H1 (cell line): ENCODE results near the gene ERVFRD-1. TPM values are rescaled to one million over a fixed set of nuclear protein-coding genes. Genes with fewer than 3 reads are reported as not detected.

Experiments used
- CTCF ChIA-PET: fragments of 300-600 bp; sonication (Branson Sonifier 250); formaldehyde crosslinking; loops from one replicate; lab custom pipeline; 2021; ENCODE audit not compliant: partially characterized antibody; lab: Charles Lee
- POLR2A ChIA-PET: fragments of 300-600 bp; sonication (Branson Sonifier 250); formaldehyde crosslinking; loops from one replicate; lab custom pipeline; 2021; ENCODE audit warnings: inconsistent platforms; ENCODE audit not compliant: partially characterized antibody; lab: Charles Lee
- DNase-seq, 2 experiments: peaks; one replicate each; pipeline versions ENCODE4 v3.0.0 to v3.0.0-alpha.2; 2010 to 2022; ENCODE audit warnings: low spot score in 2 of 2, low read depth in 1 of 2, mixed read lengths in 1 of 2
- FAIRE-seq: peaks from 2 replicates; lab custom pipeline; 2011; peaks lifted over from hg19 to GRCh38; lab: Jason Lieb, UNC
- H2AFZ ChIP-seq: 2 replicates; pipeline ENCODE4 v1.8.1; 2012; ENCODE audit warnings: low read length, inconsistent platforms
- H2AK5ac ChIP-seq: 2 replicates; pipeline ENCODE4 v1.6.1; 2013; ENCODE audit warnings: low read depth, low read length
- H2BK120ac ChIP-seq: replicated peaks from 2 replicates; pipeline ENCODE3; 2013; ENCODE audit warnings: low read depth, low read length, inconsistent platforms
- H2BK12ac ChIP-seq: 2 replicates; pipeline ENCODE4 v1.6.1; 2013; ENCODE audit warnings: low read depth, low read length
- H2BK15ac ChIP-seq: 2 replicates; pipeline ENCODE4 v1.6.1; 2013; ENCODE audit warnings: low read length
- H2BK20ac ChIP-seq: 2 replicates; pipeline ENCODE4 v1.6.1; 2013; ENCODE audit warnings: low read length
- H2BK5ac ChIP-seq: 2 replicates; pipeline ENCODE4 v1.6.1; 2013; ENCODE audit warnings: low read depth, low read length
- H3K14ac ChIP-seq: 2 replicates; pipeline ENCODE4 v1.6.1; 2013; ENCODE audit warnings: inconsistent platforms; ENCODE audit not compliant: insufficient read length
- H3K18ac ChIP-seq: 2 replicates; pipeline ENCODE4 v1.6.1; 2013; ENCODE audit warnings: low read length; ENCODE audit errors: extremely low read depth
- H3K23ac ChIP-seq: 2 replicates; pipeline ENCODE4 v1.6.1; 2013; ENCODE audit warnings: inconsistent platforms; ENCODE audit not compliant: insufficient read length
- H3K23me2 ChIP-seq: 2 replicates; pipeline ENCODE4 v1.6.1; 2013; ENCODE audit warnings: low read depth, low read length
- H3K27ac ChIP-seq: 2 replicates; pipeline ENCODE4 v1.6.1; 2011; ENCODE audit warnings: low read depth, low read length, inconsistent platforms
- H3K27me3 ChIP-seq, 4 experiments: replicated peaks in 1 of 4; 1 replicate in 1 of 4; 2 replicates in 3 of 4; pipeline versions ENCODE4 v1.6.1 to v1.8.1; 2011 to 2013; ENCODE audit warnings: low read length in 3 of 4, mild to moderate bottlenecking in 3 of 4, inconsistent platforms in 2 of 4, mixed read lengths in 2 of 4, moderate library complexity in 1 of 4; ENCODE audit not compliant: control insufficient read depth in 3 of 4, insufficient read depth in 3 of 4; ENCODE audit errors: extremely low read depth in 1 of 4
- H3K36me3 ChIP-seq, 4 experiments: 2 replicates each; pipeline versions ENCODE4 v1.6.1 to v1.8.1; 2011 to 2013; ENCODE audit warnings: mild to moderate bottlenecking in 4 of 4, low read length in 3 of 4, moderate library complexity in 2 of 4, control low read depth in 1 of 4, inconsistent platforms in 1 of 4; ENCODE audit not compliant: insufficient read depth in 4 of 4, control insufficient read depth in 2 of 4
- H3K4ac ChIP-seq: replicated peaks from 2 replicates; pipeline ENCODE3; 2013; ENCODE audit warnings: low read length, low read depth, mixed read lengths, inconsistent platforms; ENCODE audit not compliant: insufficient read length
- H3K4me1 ChIP-seq, 4 experiments: replicated peaks in 1 of 4; 1 replicate in 1 of 4; 2 replicates in 3 of 4; pipeline versions ENCODE4 v1.6.1 to v1.8.1; 2011 to 2013; ENCODE audit warnings: low read length in 3 of 4, inconsistent platforms in 2 of 4, mixed read lengths in 1 of 4; ENCODE audit not compliant: insufficient read depth in 4 of 4, control insufficient read depth in 3 of 4
- H3K4me2 ChIP-seq, 2 experiments: 2 replicates each; pipeline versions ENCODE4 v1.6.1 to v1.8.1; 2011 to 2013; ENCODE audit warnings: low read depth in 2 of 2, low read length in 2 of 2, control low read depth in 1 of 2, inconsistent platforms in 1 of 2, mild to moderate bottlenecking in 1 of 2; ENCODE audit not compliant: insufficient read depth in 1 of 2
- H3K4me3 ChIP-seq, 4 experiments: fragments of 200-600, 300-600 bp in 1 of 4; sonication (generic), shearing (Covaris generic), sonication (Bioruptor Twin) in 1 of 4; 2 replicates each; pipeline versions ENCODE4 v1.5.1 to v1.8.1; 2011 to 2016; ENCODE audit warnings: low read length in 4 of 4, low read depth in 3 of 4, control low read depth in 2 of 4, inconsistent platforms in 2 of 4, mild to moderate bottlenecking in 2 of 4, mixed read lengths in 1 of 4, moderate library complexity in 1 of 4; ENCODE audit not compliant: insufficient read depth in 2 of 4; ENCODE audit errors: extremely low read depth in 1 of 4
- H3K56ac ChIP-seq: replicated peaks from 2 replicates; pipeline ENCODE3; 2013; ENCODE audit warnings: low read depth, mild to moderate bottlenecking, mixed read lengths, low read length, inconsistent platforms; ENCODE audit not compliant: insufficient read length
- H3K79me1 ChIP-seq: 2 replicates; pipeline ENCODE4 v1.6.1; 2013; ENCODE audit warnings: low read depth, low read length, control low read depth
- H3K79me2 ChIP-seq, 2 experiments: 2 replicates each; pipeline versions ENCODE4 v1.6.1 to v1.8.1; 2012 to 2013; ENCODE audit warnings: low read length in 2 of 2, mild to moderate bottlenecking in 2 of 2, inconsistent platforms in 1 of 2; ENCODE audit not compliant: insufficient read depth in 2 of 2, control insufficient read depth in 1 of 2
- H3K9ac ChIP-seq, 4 experiments: replicated peaks in 1 of 4; 1 replicate in 1 of 4; 2 replicates in 3 of 4; pipeline versions ENCODE4 v1.6.1 to v1.8.1; 2011 to 2013; ENCODE audit warnings: low read depth in 3 of 4, low read length in 3 of 4, control low read depth in 2 of 4, mild to moderate bottlenecking in 2 of 4, moderate library complexity in 2 of 4, inconsistent platforms in 1 of 4; ENCODE audit errors: extremely low read depth in 1 of 4
- H3K9me3 ChIP-seq, 2 experiments: 2 replicates each; pipeline versions ENCODE4 v1.6.1 to v1.8.1; 2012 to 2013; ENCODE audit warnings: mild to moderate bottlenecking in 2 of 2, moderate library complexity in 2 of 2, control low read depth in 1 of 2, inconsistent platforms in 1 of 2, low read depth in 1 of 2, low read length in 1 of 2, mixed read lengths in 1 of 2; ENCODE audit not compliant: insufficient read depth in 2 of 2
- H4K20me1 ChIP-seq, 2 experiments: replicated peaks in 1 of 2; 2 replicates each; pipeline versions ENCODE3 to v1.8.1; 2011 to 2013; ENCODE audit warnings: inconsistent platforms in 2 of 2, low read length in 2 of 2, mild to moderate bottlenecking in 1 of 2; ENCODE audit not compliant: insufficient read depth in 2 of 2, control insufficient read depth in 1 of 2
- H4K5ac ChIP-seq: 2 replicates; pipeline ENCODE4 v1.6.1; 2013; ENCODE audit warnings: low read length, low read depth, mixed read lengths, inconsistent platforms; ENCODE audit not compliant: insufficient read length
- H4K8ac ChIP-seq: 2 replicates; pipeline ENCODE4 v1.8.0; 2013; ENCODE audit warnings: mild to moderate bottlenecking, moderate library complexity, low read length, inconsistent platforms; ENCODE audit not compliant: insufficient read depth; ENCODE audit errors: extremely low read depth
- H4K91ac ChIP-seq: replicated peaks from 2 replicates; pipeline ENCODE3; 2013; ENCODE audit warnings: low read length, mixed read lengths, inconsistent platforms; ENCODE audit not compliant: insufficient read length
- ASH2L ChIP-seq: fragments of 200-600, 300-600 bp; sonication (generic); IDR thresholded peaks from one replicate; pipeline ENCODE4 v1.7.1; 2017; ENCODE audit warnings: low read length
- BRCA1 ChIP-seq: IDR thresholded peaks from 2 replicates; pipeline ENCODE4 v1.6.1; 2012; ENCODE audit warnings: low read depth, low read length, improper control_type of control experiment
- CTBP2 ChIP-seq: IDR thresholded peaks from 2 replicates; pipeline ENCODE4 v1.7.0; 2011; ENCODE audit warnings: borderline replicate concordance, mild to moderate bottlenecking, moderate library complexity, mixed read lengths, low read length; ENCODE audit not compliant: insufficient read depth, insufficient read length
- KDM4A ChIP-seq: IDR thresholded peaks from one replicate; pipeline ENCODE4 v1.7.1; 2012; ENCODE audit warnings: low read depth, mild to moderate bottlenecking, moderate library complexity, low read length, inconsistent platforms; ENCODE audit not compliant: severe bottlenecking
- PHF8 ChIP-seq: fragments of 200-600 bp; sonication (generic); conservative IDR thresholded peaks from 2 replicates; pipeline ENCODE4 v1.7.1; 2012; ENCODE audit warnings: low read depth, mild to moderate bottlenecking, inconsistent platforms, low read length, moderate library complexity
- POLR2A ChIP-seq, 2 experiments: IDR thresholded peaks; 1 replicate in 1 of 2; 2 replicates in 1 of 2; pipeline ENCODE4 v1.6.1; 2011; ENCODE audit warnings: low read depth in 2 of 2, low read length in 2 of 2, mild to moderate bottlenecking in 2 of 2; ENCODE audit errors: control extremely low read depth in 1 of 2
- RBBP5 ChIP-seq: IDR thresholded peaks from 2 replicates; pipeline ENCODE4 v1.7.1; 2012; ENCODE audit warnings: low read depth, mild to moderate bottlenecking, inconsistent platforms, low read length, moderate library complexity, borderline replicate concordance
- RFX5 ChIP-seq: IDR thresholded peaks from 2 replicates; pipeline ENCODE4 v1.6.1; 2011; ENCODE audit warnings: low read depth, low read length, improper control_type of control experiment, borderline replicate concordance
- SP4 ChIP-seq: IDR thresholded peaks from 2 replicates; pipeline ENCODE4 v1.6.1; 2012; ENCODE audit warnings: low read length, inconsistent platforms
- TAF1 ChIP-seq: IDR thresholded peaks from 2 replicates; pipeline ENCODE4 v1.6.1; 2011; ENCODE audit warnings: mild to moderate bottlenecking, low read depth, low read length
- TAF7 ChIP-seq: optimal IDR thresholded peaks from 2 replicates; pipeline ENCODE3; 2011; ENCODE audit warnings: low read depth, mild to moderate bottlenecking, inconsistent platforms, low read length, moderate library complexity, borderline replicate concordance
- WGBS, 2 experiments: shearing (Covaris generic) in 1 of 2; methylation state at CpG; one replicate each; pipeline versions ENCODE4 v1.1.6 to v1.1.7; 2013 to 2015; ENCODE audit warnings: low lambda C conversion rate in 2 of 2, mixed read lengths in 2 of 2, inconsistent platforms in 1 of 2, low coverage in 1 of 2, missing lambda C conversion rate in 1 of 2; ENCODE audit not compliant: insufficient replicate concordance in 2 of 2, insufficient coverage in 1 of 2, insufficient read length in 1 of 2; ENCODE audit errors: extremely low coverage in 1 of 2, missing lambda C conversion rate in 1 of 2; 5-methylcytosine and 5-hydroxymethylcytosine counted together
- polyA plus RNA-seq, 7 experiments: library from polyadenylated mRNA; depleted of rRNA in 3 of 7; stranded (reverse) in 5 of 7; unstranded in 2 of 7; fragments of >200 nt in 5 of 7; fragments of 200-250 nt in 2 of 7; gene quantifications; 1 replicate in 5 of 7; 2 replicates in 1 of 7; 4 replicates in 1 of 7; pipeline versions ENCODE4 v1.2.1 to v1.2.3, GENCODE V29; 2011 to 2013; ENCODE audit warnings: missing spikeins in 2 of 7, mixed read lengths in 2 of 7
- total RNA-seq: library from RNA; stranded (reverse); fragmentation: NEBNext Ultra II Directional; extraction: Animal tissue kit (Norgen Biotek cat#: 25700); gene quantifications from 2 replicates; pipeline ENCODE4 v1.2.1, GENCODE V29; 2021

Gene ERVFRD-1
- total and polyA plus RNA-seq, 2 of the 8 experiments (the other 6 are each of a cell fraction or from before 2014, with no cell fraction given) = not detected

DNA sequence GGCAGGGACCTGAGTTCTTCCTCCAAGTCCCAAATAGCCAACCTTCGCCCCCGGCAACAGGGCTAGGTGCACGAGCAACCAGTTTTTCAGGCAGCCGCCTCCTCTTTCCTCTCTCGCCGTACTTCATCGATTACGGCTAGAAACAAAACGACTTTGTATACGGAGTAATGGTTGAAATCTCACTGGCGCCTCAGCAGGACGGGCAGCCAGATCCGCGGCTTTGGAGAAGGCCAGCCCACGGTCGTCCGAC is 18.2 kb downstream of the ERVFRD-1 start:
- peak overlapping the region; percentile 49; the same call in 1 of the 2 replicates for H2BK15ac ChIP-seq
- H3K23me2 ChIP-seq = peaks cover 6% of the 10 kb centered on the region; the same call in 1 of the 2 replicates
- H2BK5ac ChIP-seq = peak overlapping the region; percentile 85
- peak overlapping the region; percentile 94 for H3K18ac ChIP-seq
- no peak for FAIRE-seq
- no peak overlapping the region for H3K23ac ChIP-seq
- H3K79me1 ChIP-seq = peaks cover 3% of the 10 kb centered on the region
- no peak overlapping the region for H2BK20ac ChIP-seq
- no peak overlapping the region for H4K91ac ChIP-seq
- no peak for DNase-seq
- H3K9ac ChIP-seq = peak overlapping the region in 1 of 4 experiments; percentile 79; a peak in 3 of 7 replicates
- 2% methylated on average over 17 of the region's 17 CpGs; no CpG with 5 or more reads in 1 of the 2 experiments for WGBS, 2 experiments
- peaks cover 0 to 5% (median 2%) of the 10 kb centered on the region in 4 experiments; a peak in 5 of 7 replicates for H3K4me1 ChIP-seq
- no peak overlapping the region for H2AK5ac ChIP-seq
- peak overlapping the region; percentile 82 to 93 for H3K4me2 ChIP-seq
- no peaks in the 10 kb centered on the region for H3K9me3 ChIP-seq
- peak overlapping the region; percentile 12 for H4K5ac ChIP-seq
- ChIA-PET POLR2A (interaction anchor here (0.6 kb wide), 1 partner anchor 24 kb away, joined by 3 read pairs; no protein-coding TSS in a partner anchor), CTCF (interaction anchor here (0.7 to 1.5 kb wide), 6 partner anchors 12 to 369 kb away, joined by 3 to 5 read pairs (median 3); partner anchors contain the start of gene ERVFRD-1)
- no peak overlapping the region for H3K14ac ChIP-seq
- no peak overlapping the region for H2BK120ac ChIP-seq
- H4K20me1 ChIP-seq = peaks cover 0 to 4% of the 10 kb centered on the region in 2 experiments
- H3K27ac ChIP-seq = peak overlapping the region; percentile 33; the same call in 1 of the 2 replicates
- H3K56ac ChIP-seq = no peak overlapping the region
- no peaks in the 10 kb centered on the region for H3K36me3 ChIP-seq
- H3K27me3 ChIP-seq = no peaks in the 10 kb centered on the region
- H4K8ac ChIP-seq = peak overlapping the region; percentile 7; the same call in 1 of the 2 replicates
- TF ChIP-seq TAF1 (peak; percentile 78; the same call in 1 of the 2 replicates), BRCA1 (no peak), ASH2L (peak; percentile 40), RFX5 (no peak), POLR2A (IDR thresholded peaks at IDR 0.05; ENCODE audit: control extremely low read depth in 1 of 2, low read depth in 2 of 2, low read length in 2 of 2) (peak in 1 of 2 experiments; percentile 52; a peak in 1 of 3 replicates), PHF8 (peak; percentile 10; the same call in 1 of the 2 replicates), KDM4A (peak; percentile 24), RBBP5 (0 out of 2 replicates have a peak, but pooled peaks have one; percentile 50), SP4 (0 out of 2 replicates have a peak, but pooled peaks have one; percentile 34), CTBP2 (no peak), TAF7 (peak; percentile 13)
- H2AFZ ChIP-seq = peak overlapping the region; percentile 96
- no peak overlapping the region for H2BK12ac ChIP-seq
- H3K4ac ChIP-seq = no peak overlapping the region
- H3K79me2 ChIP-seq = peaks cover 0 to 40% of the 10 kb centered on the region in 2 experiments; a peak in 2 of 4 replicates
- H3K4me3 ChIP-seq = peak overlapping the region; percentile 63 to 99 (median 77)
